Measurements from ENCODE around the gene SYT12. TPM values are rescaled to one million over a fixed set of nuclear protein-coding genes. Genes with fewer than 3 reads are reported as not detected.
A peak's percentile ranks its signal among the peaks of the same experiment; 100 is the strongest.

Gene SYT12
- polyA plus RNA-seq, 3 donors = not detected

DNA sequence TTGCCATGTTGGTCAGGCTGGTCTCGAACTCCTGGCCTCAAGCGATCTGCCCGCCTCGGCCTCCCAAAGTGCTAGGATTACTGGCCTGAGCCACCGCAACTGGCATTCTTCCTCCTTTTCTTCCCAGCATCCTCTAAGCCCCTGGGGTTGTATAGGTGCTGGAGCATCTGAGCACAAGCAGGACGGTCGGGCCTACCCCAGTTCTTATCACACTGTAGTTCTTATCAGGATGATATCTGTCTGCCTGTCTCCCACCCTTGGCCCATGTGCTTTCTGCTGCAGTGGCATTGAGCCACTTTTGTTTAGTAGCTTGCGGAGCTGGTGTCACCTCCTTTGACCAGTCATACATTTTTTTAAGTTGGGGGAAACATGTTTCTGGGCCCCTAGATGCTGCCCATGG lies 35.6 kb downstream of the SYT12 start:
- H3K79me2 ChIP-seq (ENCODE audit: insufficient read depth, low read length) = no peaks in the 10 kb centered on the region
- H3K4me1 ChIP-seq (ENCODE audit: control insufficient read depth in 1 of 2, insufficient read depth in 2 of 2, low read length in 2 of 2) = peaks cover 5 to 8% of the 10 kb centered on the region in 2 donors
- H3K27ac ChIP-seq (ENCODE audit: low read depth in 1 of 2, low read length in 2 of 2) = no peak overlapping the region
- H3K36me3 Mint-ChIP-seq = no peaks in the 10 kb centered on the region
- no peak overlapping the region for H2AFZ ChIP-seq (ENCODE audit: insufficient read depth, low read depth, low read length, poor library complexity, severe bottlenecking)
- no peak overlapping the region for H3K4me2 ChIP-seq (replicated peaks; ENCODE audit: extremely low read depth, low read length, poor library complexity, severe bottlenecking)
- no peaks in the 10 kb centered on the region for H3K36me3 ChIP-seq (replicated peaks in 1 of 2; ENCODE audit: control insufficient read depth in 1 of 2, insufficient read depth in 2 of 2, low read length in 2 of 2)
- TF ChIP-seq, protein P1, sequence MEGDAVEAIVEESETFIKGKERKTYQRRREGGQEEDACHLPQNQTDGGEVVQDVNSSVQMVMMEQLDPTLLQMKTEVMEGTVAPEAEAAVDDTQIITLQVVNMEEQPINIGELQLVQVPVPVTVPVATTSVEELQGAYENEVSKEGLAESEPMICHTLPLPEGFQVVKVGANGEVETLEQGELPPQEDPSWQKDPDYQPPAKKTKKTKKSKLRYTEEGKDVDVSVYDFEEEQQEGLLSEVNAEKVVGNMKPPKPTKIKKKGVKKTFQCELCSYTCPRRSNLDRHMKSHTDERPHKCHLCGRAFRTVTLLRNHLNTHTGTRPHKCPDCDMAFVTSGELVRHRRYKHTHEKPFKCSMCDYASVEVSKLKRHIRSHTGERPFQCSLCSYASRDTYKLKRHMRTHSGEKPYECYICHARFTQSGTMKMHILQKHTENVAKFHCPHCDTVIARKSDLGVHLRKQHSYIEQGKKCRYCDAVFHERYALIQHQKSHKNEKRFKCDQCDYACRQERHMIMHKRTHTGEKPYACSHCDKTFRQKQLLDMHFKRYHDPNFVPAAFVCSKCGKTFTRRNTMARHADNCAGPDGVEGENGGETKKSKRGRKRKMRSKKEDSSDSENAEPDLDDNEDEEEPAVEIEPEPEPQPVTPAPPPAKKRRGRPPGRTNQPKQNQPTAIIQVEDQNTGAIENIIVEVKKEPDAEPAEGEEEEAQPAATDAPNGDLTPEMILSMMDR (IDR thresholded peaks at IDR 0.05) = no peak
- peaks cover 37 to 51% (median 47%) of the 10 kb centered on the region in 3 donors for H3K27me3 Mint-ChIP-seq (ENCODE audit: low read depth in 3 of 3)
- H4K20me1 ChIP-seq (ENCODE audit: insufficient read depth, low read length) = no peaks in the 10 kb centered on the region
- intact Hi-C loops (cut with micrococcal nuclease) = no loop called here
- 50% methylated on average over 2 of the region's 8 CpGs for WGBS (ENCODE audit: insufficient coverage)
- H3K4me1 Mint-ChIP-seq = peaks cover 7% of the 10 kb centered on the region
- H3K27me3 ChIP-seq (ENCODE audit: control insufficient read depth in 2 of 2, insufficient read depth in 2 of 2, low read length in 2 of 2) = peaks cover 12 to 30% of the 10 kb centered on the region in 2 donors
- H3K4me3 Mint-ChIP-seq = no peak overlapping the region
- H3K9me3 Mint-ChIP-seq = peaks cover 0 to 7% (median 0%) of the 10 kb centered on the region in 7 donors
- no peaks in the 10 kb centered on the region for H3K9me3 ChIP-seq (replicated peaks in 1 of 2; ENCODE audit: control insufficient read depth in 1 of 2, insufficient read depth in 1 of 2, low read length in 2 of 2)
- no peak overlapping the region for H3K27ac Mint-ChIP-seq
- H3K4me3 ChIP-seq (replicated peaks in 1 of 3; ENCODE audit: low read depth in 2 of 3, low read length in 3 of 3) = no peak overlapping the region
- no peak for DNase-seq
- H3K9ac ChIP-seq (ENCODE audit: insufficient read depth, low read length, poor library complexity, severe bottlenecking) = no peak overlapping the region

DNA sequence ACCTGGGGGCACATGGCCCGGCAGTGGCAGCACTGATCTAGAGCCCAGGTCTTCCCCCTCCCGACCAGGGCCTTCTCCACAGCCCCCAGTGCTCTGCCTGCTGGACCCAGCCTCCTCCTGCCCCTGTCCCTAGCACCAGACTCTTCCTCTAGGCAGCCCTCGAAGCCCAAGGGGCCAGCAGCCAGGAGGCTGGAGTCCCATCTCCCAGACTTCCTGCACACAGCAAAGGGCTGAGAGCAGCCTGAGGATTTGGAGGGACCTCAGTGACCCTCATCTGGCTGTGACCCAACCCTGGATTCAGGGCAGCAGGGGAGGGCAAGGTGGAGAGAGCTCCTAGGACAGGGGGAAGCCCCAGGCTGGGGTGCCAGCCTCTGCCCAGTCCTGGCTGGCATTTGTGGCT lies 36.7 kb downstream of the SYT12 start:
- TF ChIP-seq, protein P1 (IDR thresholded peaks at IDR 0.05) = no peak
- Histone ChIP-seq H4K20me1 (ENCODE audit: insufficient read depth, low read length) (no peaks in the 10 kb centered on the region), H3K9ac (ENCODE audit: insufficient read depth, low read length, poor library complexity, severe bottlenecking) (no peak overlapping the region), H3K79me2 (ENCODE audit: insufficient read depth, low read length) (no peaks in the 10 kb centered on the region), H3K4me1 (ENCODE audit: control insufficient read depth in 1 of 2, insufficient read depth in 2 of 2, low read length in 2 of 2) (peaks cover 5 to 8% of the 10 kb centered on the region in 2 donors), H3K4me2 (replicated peaks; ENCODE audit: extremely low read depth, low read length, poor library complexity, severe bottlenecking) (no peak overlapping the region), H2AFZ (ENCODE audit: insufficient read depth, low read depth, low read length, poor library complexity, severe bottlenecking) (no peak overlapping the region), H3K4me3 (replicated peaks in 1 of 3; ENCODE audit: low read depth in 2 of 3, low read length in 3 of 3) (no peak overlapping the region), H3K36me3 (replicated peaks in 1 of 2; ENCODE audit: control insufficient read depth in 1 of 2, insufficient read depth in 2 of 2, low read length in 2 of 2) (no peaks in the 10 kb centered on the region), H3K27me3 (ENCODE audit: control insufficient read depth in 2 of 2, insufficient read depth in 2 of 2, low read length in 2 of 2) (peaks cover 12 to 30% of the 10 kb centered on the region in 2 donors), H3K9me3 (replicated peaks in 1 of 2; ENCODE audit: control insufficient read depth in 1 of 2, insufficient read depth in 1 of 2, low read length in 2 of 2) (no peaks in the 10 kb centered on the region), H3K27ac (ENCODE audit: low read depth in 1 of 2, low read length in 2 of 2) (no peak overlapping the region)
- no peak overlapping the region for H3K4me3 Mint-ChIP-seq
- H3K4me1 Mint-ChIP-seq = peaks cover 7% of the 10 kb centered on the region
- intact Hi-C loops (cut with micrococcal nuclease) = no loop called here
- WGBS (ENCODE audit: insufficient coverage) = no CpG with 5 or more reads among the region's 3 CpGs
- peak overlapping the region in 1 of 7 donors; percentile 14 for H3K27ac Mint-ChIP-seq
- no peak for DNase-seq
- peaks cover 0 to 7% (median 0%) of the 10 kb centered on the region in 7 donors for H3K9me3 Mint-ChIP-seq
- H3K27me3 Mint-ChIP-seq (ENCODE audit: low read depth in 3 of 3) = peaks cover 34 to 47% (median 43%) of the 10 kb centered on the region in 3 donors
- H3K36me3 Mint-ChIP-seq = no peaks in the 10 kb centered on the region
